ENCODE data around the gene FNBP1L. TPM values are rescaled to one million over a fixed set of nuclear protein-coding genes. Genes with fewer than 3 reads are reported as not detected.

FNBP1L gene
- total and polyA plus RNA-seq, 2 of the 8 experiments (the other 6 are each of a cell fraction or from before 2014, with no cell fraction given) = 48.9 to 95.9 TPM

- WGBS, 2 experiments (ENCODE audit: extremely low coverage in 1 of 2, insufficient coverage in 1 of 2, insufficient read length in 1 of 2, insufficient replicate concordance in 2 of 2, low coverage in 1 of 2, low lambda C conversion rate in 2 of 2, missing lambda C conversion rate in 1 of 2) = 88% methylated on average over 7 of the region's 7 CpGs; no CpG with 5 or more reads in 1 of the 2 experiments
- POLR2A ChIA-PET (ENCODE audit: partially characterized antibody) = interaction anchor here (0.7 to 1.0 kb wide), 2 partner anchors 10 to 67 kb away, joined by 3 read pairs; no protein-coding TSS in a partner anchor
- no peak overlapping the region for H3K4ac ChIP-seq (replicated peaks; ENCODE audit: insufficient read length, low read depth, low read length)
- H2BK12ac ChIP-seq (ENCODE audit: low read depth, low read length) = no peak overlapping the region
- H3K4me3 ChIP-seq (ENCODE audit: extremely low read depth in 1 of 4, insufficient read depth in 2 of 4, low read depth in 3 of 4, low read length in 4 of 4) = no peak overlapping the region
- no peaks in the 10 kb centered on the region for H3K9me3 ChIP-seq (ENCODE audit: insufficient read depth in 2 of 2, low read depth in 1 of 2, low read length in 1 of 2)
- H3K23me2 ChIP-seq (ENCODE audit: low read depth, low read length) = no peaks in the 10 kb centered on the region
- no peak overlapping the region for H3K14ac ChIP-seq (ENCODE audit: insufficient read length)
- no peak overlapping the region for H2BK5ac ChIP-seq (ENCODE audit: low read depth, low read length)
- DNase-seq (ENCODE audit: low read depth in 1 of 2, low spot score in 2 of 2) (no peak), FAIRE-seq (no peak)
- peaks cover 0 to 46% (median 10%) of the 10 kb centered on the region in 4 experiments; a peak in 5 of 8 replicates for H3K36me3 ChIP-seq (ENCODE audit: control insufficient read depth in 2 of 4, insufficient read depth in 4 of 4, low read length in 3 of 4)
- no peak overlapping the region for H2BK120ac ChIP-seq (replicated peaks; ENCODE audit: low read depth, low read length)
- no peak overlapping the region for H4K5ac ChIP-seq (ENCODE audit: insufficient read length, low read depth, low read length)
- H3K9ac ChIP-seq (replicated peaks in 1 of 4; ENCODE audit: extremely low read depth in 1 of 4, low read depth in 3 of 4, low read length in 3 of 4) = no peak overlapping the region
- H2BK15ac ChIP-seq (ENCODE audit: low read length) = no peak overlapping the region
- H4K91ac ChIP-seq (replicated peaks; ENCODE audit: insufficient read length, low read length) = no peak overlapping the region
- H3K18ac ChIP-seq (ENCODE audit: extremely low read depth, low read length) = no peak overlapping the region
- H3K4me1 ChIP-seq (replicated peaks in 1 of 4; ENCODE audit: control insufficient read depth in 3 of 4, insufficient read depth in 4 of 4, low read length in 3 of 4) = peaks cover 0 to 8% (median 5%) of the 10 kb centered on the region in 4 experiments; a peak in 3 of 7 replicates
- H3K79me2 ChIP-seq (ENCODE audit: control insufficient read depth in 1 of 2, insufficient read depth in 2 of 2, low read length in 2 of 2) = peaks cover 0 to 6% of the 10 kb centered on the region in 2 experiments; a peak in 1 of 4 replicates
- no peak overlapping the region for H3K4me2 ChIP-seq (ENCODE audit: insufficient read depth in 1 of 2, low read depth in 2 of 2, low read length in 2 of 2)
- H3K27ac ChIP-seq (ENCODE audit: low read depth, low read length) = no peak overlapping the region
- peaks cover 0 to 5% of the 10 kb centered on the region in 2 experiments for H4K20me1 ChIP-seq (replicated peaks in 1 of 2; ENCODE audit: control insufficient read depth in 1 of 2, insufficient read depth in 2 of 2, low read length in 2 of 2)
- CTCF ChIA-PET (ENCODE audit: partially characterized antibody) = interaction anchor here (0.5 to 2.7 kb wide), 6 partner anchors 74 to 251 kb away, joined by 3 to 8 read pairs (median 4); no protein-coding TSS in a partner anchor
- no peaks in the 10 kb centered on the region for H3K27me3 ChIP-seq (replicated peaks in 1 of 4; ENCODE audit: control insufficient read depth in 3 of 4, extremely low read depth in 1 of 4, insufficient read depth in 3 of 4, low read length in 3 of 4)
- no peak overlapping the region for H2AFZ ChIP-seq (ENCODE audit: low read length)
- no peak overlapping the region for H4K8ac ChIP-seq (ENCODE audit: extremely low read depth, insufficient read depth, low read length)
- no peaks in the 10 kb centered on the region for H3K79me1 ChIP-seq (ENCODE audit: low read depth, low read length)
- no peak overlapping the region for H2BK20ac ChIP-seq (ENCODE audit: low read length)
- no peak overlapping the region for H3K56ac ChIP-seq (replicated peaks; ENCODE audit: insufficient read length, low read depth, low read length)
- TF ChIP-seq JUND (IDR thresholded peaks at IDR 0.05; ENCODE audit: low read length) = no peak
- TF ChIP-seq KDM1A (IDR thresholded peaks at IDR 0.05; ENCODE audit: borderline replicate concordance, low read length) = no peak
- TF ChIP-seq GABPA (IDR thresholded peaks at IDR 0.05; ENCODE audit: borderline replicate concordance, insufficient read depth, low read length) = no peak
- no peak overlapping the region for H2AK5ac ChIP-seq (ENCODE audit: low read depth, low read length)
- no peak overlapping the region for H3K23ac ChIP-seq (ENCODE audit: insufficient read length)
Measured at GRCh38 chr1:93554883-93555872, 107.3 kb downstream of the FNBP1L start.

Measured in H1 (cell line).